IMR-90 (cell line): ENCODE data around the gene STXBP4. TPM values are rescaled to one million over a fixed set of nuclear protein-coding genes. Genes with fewer than 3 reads are reported as not detected.

Experiments used
- ATAC-seq: fragments of 200-7000 bp; cut with Tn5 transposase; 2 replicates; pipeline ENCODE4 v1.9.1; 2020; ENCODE audit warnings: low read depth, mild to moderate bottlenecking, moderate library complexity
- BruUV-seq: library from RNA; stranded (reverse); fragments of 400-500 nt; replicated peaks from 2 replicates; lab custom pipeline; 2021; lab: Mats Ljungman, UMichigan
- CTCF ChIA-PET: fragments of 300-600 bp; formaldehyde crosslinking; extraction: SDS; loops from one replicate; lab custom pipeline; 2021; ENCODE audit warnings: antibody characterized with exemption; lab: Yijun Ruan, JAX
- POLR2A ChIA-PET: fragments of 300-600 bp; sonication (Branson Sonifier 250); formaldehyde crosslinking; loops from one replicate; lab custom pipeline; 2022; ENCODE audit warnings: antibody characterized with exemption; ENCODE audit not compliant: unreplicated experiment; lab: Charles Lee
- DNase-seq: peaks from one replicate; pipeline ENCODE4 v3.0.0; 2013
- H2AFZ ChIP-seq: replicated peaks from 2 replicates; pipeline ENCODE3; 2013; ENCODE audit warnings: low read length, mild to moderate bottlenecking; ENCODE audit not compliant: poor library complexity
- H2AK5ac ChIP-seq: 2 replicates; pipeline ENCODE4 v1.6.1; 2013; ENCODE audit warnings: low read depth, low read length, inconsistent platforms
- H2AK9ac ChIP-seq: replicated peaks from 2 replicates; pipeline ENCODE3; 2013; ENCODE audit warnings: mild to moderate bottlenecking, low read depth, low read length, moderate library complexity; ENCODE audit not compliant: poor library complexity
- H2BK120ac ChIP-seq: 2 replicates; pipeline ENCODE4 v1.6.1; 2013; ENCODE audit warnings: low read depth, low read length, inconsistent platforms
- H2BK15ac ChIP-seq: 3 replicates; pipeline ENCODE4 v1.6.1; 2013; ENCODE audit warnings: low read depth, low read length, inconsistent platforms
- H2BK20ac ChIP-seq: 2 replicates; pipeline ENCODE4 v1.6.1; 2013; ENCODE audit warnings: low read depth, mild to moderate bottlenecking, inconsistent platforms, low read length, moderate library complexity
- H2BK5ac ChIP-seq: 2 replicates; pipeline ENCODE4 v1.6.1; 2013; ENCODE audit warnings: mild to moderate bottlenecking, low read depth, low read length, inconsistent platforms; ENCODE audit not compliant: poor library complexity, severe bottlenecking
- H3K14ac ChIP-seq: replicated peaks from 2 replicates; pipeline ENCODE4 v1.6.1; 2013; ENCODE audit warnings: low read depth, low read length, inconsistent platforms
- H3K18ac ChIP-seq: 2 replicates; pipeline ENCODE4 v1.6.1; 2013; ENCODE audit warnings: low read depth, low read length, control low read depth
- H3K23ac ChIP-seq: 2 replicates; pipeline ENCODE4 v1.6.1; 2013; ENCODE audit warnings: low read depth, low read length, inconsistent platforms
- H3K27ac ChIP-seq: 2 replicates; pipeline ENCODE4 v1.5.1; 2013; ENCODE audit warnings: mild to moderate bottlenecking, control low read depth, low read length; ENCODE audit not compliant: insufficient read depth
- H3K27me3 ChIP-seq: 2 replicates; pipeline ENCODE4 v1.6.1; 2013; ENCODE audit warnings: low read length; ENCODE audit not compliant: control insufficient read depth, insufficient read depth
- H3K36me3 ChIP-seq: 2 replicates; pipeline ENCODE4 v1.6.1; 2013; ENCODE audit warnings: low read length, mixed read lengths; ENCODE audit not compliant: control insufficient read depth, insufficient read depth
- H3K4ac ChIP-seq: 2 replicates; pipeline ENCODE4 v1.6.1; 2013; ENCODE audit warnings: low read depth, low read length, inconsistent platforms
- H3K4me1 ChIP-seq: 2 replicates; pipeline ENCODE4 v1.6.1; 2013; ENCODE audit warnings: low read length, mixed read lengths; ENCODE audit not compliant: control insufficient read depth, insufficient read depth
- H3K4me2 ChIP-seq: 2 replicates; pipeline ENCODE4 v1.6.1; 2013; ENCODE audit warnings: low read depth, mild to moderate bottlenecking, control low read depth, low read length, moderate library complexity
- H3K4me3 ChIP-seq: 2 replicates; pipeline ENCODE4 v1.5.1; 2013; ENCODE audit warnings: low read depth, mild to moderate bottlenecking, control low read depth, low read length, moderate library complexity; ENCODE audit not compliant: insufficient read depth
- H3K56ac ChIP-seq: 2 replicates; pipeline ENCODE4 v1.6.1; 2013; ENCODE audit warnings: low read length, inconsistent platforms; ENCODE audit not compliant: insufficient read depth; ENCODE audit errors: extremely low read depth
- H3K79me1 ChIP-seq, 2 experiments: 2 replicates each; pipeline ENCODE4 v1.6.1; 2013; ENCODE audit warnings: low read length in 2 of 2, inconsistent platforms in 1 of 2, low read depth in 1 of 2
- H3K9ac ChIP-seq: 2 replicates; pipeline ENCODE4 v1.6.1; 2013; ENCODE audit warnings: low read depth, low read length, control low read depth
- H3K9me1 ChIP-seq: 2 replicates; pipeline ENCODE4 v1.6.1; 2013; ENCODE audit warnings: low read length, inconsistent platforms; ENCODE audit not compliant: insufficient read depth
- H3K9me3 ChIP-seq: 2 replicates; pipeline ENCODE4 v1.6.1; 2013; ENCODE audit warnings: low read length; ENCODE audit not compliant: control insufficient read depth, insufficient read depth
- H4K20me1 ChIP-seq: 2 replicates; pipeline ENCODE4 v1.6.1; 2013; ENCODE audit warnings: low read length, inconsistent platforms; ENCODE audit not compliant: insufficient read depth
- H4K5ac ChIP-seq: 2 replicates; pipeline ENCODE4 v1.6.1; 2013; ENCODE audit warnings: mild to moderate bottlenecking, low read depth, low read length, control low read depth
- H4K8ac ChIP-seq, 2 experiments: 2 replicates each; pipeline ENCODE4 v1.6.1; 2013; ENCODE audit warnings: low read depth in 2 of 2, low read length in 2 of 2, control low read depth in 1 of 2, inconsistent platforms in 1 of 2
- H4K91ac ChIP-seq: 2 replicates; pipeline ENCODE4 v1.6.1; 2013; ENCODE audit warnings: low read depth, low read length, inconsistent platforms; ENCODE audit not compliant: insufficient read depth
- BHLHE40 ChIP-seq: fragments of 150-350 bp; IDR thresholded peaks from 2 replicates; pipeline ENCODE4 v1.6.1; 2016; ENCODE audit warnings: mild to moderate bottlenecking, low read depth, low read length
- CEBPB ChIP-seq: IDR thresholded peaks from 2 replicates; pipeline ENCODE4 v1.6.1; 2012; ENCODE audit warnings: low read depth, low read length, improper control_type of control experiment
- CHD1 ChIP-seq: IDR thresholded peaks from 2 replicates; pipeline ENCODE4 v1.6.1; 2012; ENCODE audit warnings: low read depth, low read length, improper control_type of control experiment
- ELK1 ChIP-seq: fragments of 150-350 bp; IDR thresholded peaks from 2 replicates; pipeline ENCODE4 v1.6.1; 2016; ENCODE audit warnings: low read depth, mild to moderate bottlenecking, low read length, moderate library complexity, borderline replicate concordance
- FOS ChIP-seq: fragments of 150-350 bp; IDR thresholded peaks from 2 replicates; pipeline ENCODE4 v1.6.1; 2016; ENCODE audit warnings: low read depth, low read length
- MAFK ChIP-seq: IDR thresholded peaks from 2 replicates; pipeline ENCODE4 v1.6.1; 2012; ENCODE audit warnings: low read depth, low read length, improper control_type of control experiment
- MAZ ChIP-seq: IDR thresholded peaks from 2 replicates; pipeline ENCODE4 v1.6.1; 2012; ENCODE audit warnings: low read depth, mild to moderate bottlenecking, low read length, improper control_type of control experiment, moderate library complexity, borderline replicate concordance
- NFE2L2 ChIP-seq: fragments of 150-350 bp; IDR thresholded peaks from 2 replicates; pipeline ENCODE4 v1.6.1; 2016; ENCODE audit warnings: low read depth, mild to moderate bottlenecking, low read length
- POLR2A ChIP-seq: IDR thresholded peaks from 2 replicates; pipeline ENCODE4 v1.6.1; 2012; ENCODE audit warnings: mild to moderate bottlenecking, low read depth, low read length
- RAD21 ChIP-seq: IDR thresholded peaks from 2 replicates; pipeline ENCODE4 v1.6.1; 2012; ENCODE audit warnings: low read length, improper control_type of control experiment
- RFX5 ChIP-seq: IDR thresholded peaks from 2 replicates; pipeline ENCODE4 v1.8.0; 2012; ENCODE audit warnings: low read depth, mild to moderate bottlenecking, low read length, moderate library complexity
- SMC3 ChIP-seq: fragments of 150-350 bp; IDR thresholded peaks from 2 replicates; pipeline ENCODE4 v1.6.1; 2016; ENCODE audit warnings: low read depth, mild to moderate bottlenecking, antibody characterized with exemption, low read length, moderate library complexity
- USF2 ChIP-seq: fragments of 150-350 bp; IDR thresholded peaks from 2 replicates; pipeline ENCODE4 v1.6.1; 2017; ENCODE audit warnings: mild to moderate bottlenecking, antibody characterized with exemption, low read length, low read depth
- dilution Hi-C: fragments of 300-500 bp; cut with HindIII; formaldehyde crosslinking; loops from one replicate; pipeline ENCODE4 v1.14.3; 2018; ENCODE audit warnings: low sequenced_read_pairs; ENCODE audit not compliant: unreplicated experiment
- in situ Hi-C: fragments of 300-500 bp; cut with MboI; formaldehyde crosslinking; loops from 3 replicates; pipeline ENCODE4 v1.14.3; 2019; ENCODE audit warnings: low sequenced_read_pairs, inconsistent platforms, mixed read lengths
- intact Hi-C: fragments of 100-400 bp; cut with micrococcal nuclease; formaldehyde crosslinking; loops from 2 replicates; pipeline ENCODE4 v1.10.0; 2022
- polyA plus RNA-seq, 3 experiments: library from polyadenylated mRNA; depleted of rRNA; stranded (reverse); fragments of >200 nt; gene quantifications; 2 replicates each; pipeline ENCODE4 v1.2.3, GENCODE V29; 2012; ENCODE audit warnings: low replicate concordance in 1 of 3
- total RNA-seq: library from RNA; depleted of rRNA; stranded (reverse); fragments of >200 nt; gene quantifications from 2 replicates; pipeline ENCODE4 v1.2.3, GENCODE V29; 2012

Gene STXBP4
- total and polyA plus RNA-seq, 2 of the 4 experiments (the other 2 are of a cell fraction) = 4.1 to 20.4 TPM

- no peak overlapping the region for H3K14ac ChIP-seq
- no peak overlapping the region for H4K5ac ChIP-seq
- peak; percentile 66 for DNase-seq
- no peak overlapping the region for H2AK5ac ChIP-seq
- H2BK120ac ChIP-seq = no peak overlapping the region
- H3K23ac ChIP-seq = no peak overlapping the region
- no peak overlapping the region for H2AFZ ChIP-seq
- H2BK15ac ChIP-seq = no peak overlapping the region
- H3K9me3 ChIP-seq = peaks cover 5% of the 10 kb centered on the region
- no peaks in the 10 kb centered on the region for H3K9me1 ChIP-seq
- no peak overlapping the region for H2BK5ac ChIP-seq
- H4K8ac ChIP-seq = no peak overlapping the region
- H4K20me1 ChIP-seq = no peaks in the 10 kb centered on the region
- no peak overlapping the region for H3K4ac ChIP-seq
- in situ Hi-C loops = no loop called here
- no TSS peak for BruUV-seq
- no peak for TF ChIP-seq SMC3
- no peak for TF ChIP-seq CHD1
- no peak for TF ChIP-seq MAZ
- no peak for TF ChIP-seq ELK1
- no peak for TF ChIP-seq MAFK
- TF ChIP-seq BHLHE40 = no peak
- TF ChIP-seq CEBPB = no peak
- TF ChIP-seq RAD21 = no peak
- TF ChIP-seq USF2 = no peak
- TF ChIP-seq RFX5 = no peak
- no peak for TF ChIP-seq NFE2L2
- TF ChIP-seq POLR2A = no peak
- no peak for TF ChIP-seq FOS
- H4K91ac ChIP-seq = no peak overlapping the region
- H3K36me3 ChIP-seq = peaks cover 2% of the 10 kb centered on the region; the same call in 1 of the 2 replicates
- peaks cover 6 to 12% of the 10 kb centered on the region in 2 experiments; a peak in 2 of 4 replicates for H3K79me1 ChIP-seq
- ChIA-PET CTCF (no interaction called here), POLR2A (no interaction called here)
- no peak overlapping the region for H3K9ac ChIP-seq
- dilution Hi-C loops = no loop called here
- H3K4me1 ChIP-seq = peaks cover 3% of the 10 kb centered on the region; the same call in 1 of the 2 replicates
- intact Hi-C loops = no loop called here
- H3K27ac ChIP-seq = no peak overlapping the region
- no peak overlapping the region for H3K56ac ChIP-seq
- no peak overlapping the region for H3K4me2 ChIP-seq
- H2AK9ac ChIP-seq = no peak overlapping the region
- ATAC-seq = peak; percentile 64
- H3K4me3 ChIP-seq = no peak overlapping the region
- H3K27me3 ChIP-seq = no peaks in the 10 kb centered on the region
- no peak overlapping the region for H2BK20ac ChIP-seq
- no peak overlapping the region for H3K18ac ChIP-seq
These were observed 13.8 kb downstream of the STXBP4 start for GRCh38 chr17:54982399-54982798.
